ENCODE results near the gene PCSK9. TPM values are rescaled to one million over a fixed set of nuclear protein-coding genes. Genes with fewer than 3 reads are reported as not detected.

Gene PCSK9
- polyA plus RNA-seq, 2 of the 4 experiments (the other 2 are of a cell fraction): 1.7 to 7.3 TPM

DNA sequence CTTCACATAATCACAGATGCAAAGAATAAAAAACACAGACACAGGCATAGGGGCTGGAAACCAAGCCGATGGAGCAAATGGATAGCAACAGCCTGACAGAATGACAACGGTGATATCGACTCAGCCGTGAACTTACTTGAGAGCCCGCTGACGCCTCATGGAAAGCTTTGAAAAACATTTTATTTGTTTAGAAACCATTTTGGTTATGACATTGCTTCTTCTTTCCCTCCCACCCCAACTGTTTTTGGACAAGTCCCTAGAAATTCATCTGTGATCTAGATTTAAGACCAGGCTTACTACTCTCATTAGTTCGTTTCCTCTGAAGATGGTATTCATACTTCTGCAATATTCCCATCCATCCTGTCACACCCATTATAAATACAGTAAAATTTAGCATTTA is 44.9 kb downstream of the PCSK9 start:
- WGBS (ENCODE audit: missing lambda C conversion rate): 95% methylated on average over 7 of the region's 7 CpGs
- Histone ChIP-seq H3K4me2 (no peak overlapping the region), H3K4me3 (no peak overlapping the region), H3K9me3 (no peaks in the 10 kb centered on the region), H3K4me1 (no peaks in the 10 kb centered on the region), H3K27ac (no peak overlapping the region)
- no peak for ATAC-seq
- no peak for DNase-seq (ENCODE audit: low read depth in 1 of 2, low spot score in 1 of 2)
- CTCF ChIA-PET: no interaction called here
- FAIRE-seq: no peak
- POLR2A ChIA-PET: no interaction called here
- TF ChIP-seq RCOR1 (IDR thresholded peaks at IDR 0.05; ENCODE audit: low read depth, low read length) (no peak), EHF (CRISPR knock-in tag; IDR thresholded peaks at IDR 0.05) (no peak), MYC (IDR thresholded peaks at IDR 0.05; ENCODE audit: borderline replicate concordance, low read length) (no peak), MAZ (IDR thresholded peaks at IDR 0.05; ENCODE audit: borderline replicate concordance, low read depth, low read length) (no peak), CHD2 (IDR thresholded peaks at IDR 0.05; ENCODE audit: low read length, partially characterized antibody) (no peak), NPAS2 (CRISPR knock-in tag; IDR thresholded peaks at IDR 0.05; ENCODE audit: borderline replicate concordance) (no peak), FOSL2 (IDR thresholded peaks at IDR 0.05) (no peak), FOSL2 (CRISPR knock-in tag; IDR thresholded peaks at IDR 0.05) (no peak), NR3C1 (IDR thresholded peaks at IDR 0.05) (no peak), JUN (IDR thresholded peaks at IDR 0.05) (no peak), FOSB (CRISPR knock-in tag; IDR thresholded peaks at IDR 0.05) (no peak), CBX8 (IDR thresholded peaks at IDR 0.05) (no peak), GATA3 (IDR thresholded peaks at IDR 0.05; ENCODE audit: borderline replicate concordance) (no peak), HEYL (CRISPR knock-in tag; IDR thresholded peaks at IDR 0.05) (no peak), CHD4 (IDR thresholded peaks at IDR 0.05; ENCODE audit: borderline replicate concordance) (no peak), ZFP36 (IDR thresholded peaks at IDR 0.05; ENCODE audit: borderline replicate concordance, partially characterized antibody) (no peak)
- TF ChIP-seq, protein P1, sequence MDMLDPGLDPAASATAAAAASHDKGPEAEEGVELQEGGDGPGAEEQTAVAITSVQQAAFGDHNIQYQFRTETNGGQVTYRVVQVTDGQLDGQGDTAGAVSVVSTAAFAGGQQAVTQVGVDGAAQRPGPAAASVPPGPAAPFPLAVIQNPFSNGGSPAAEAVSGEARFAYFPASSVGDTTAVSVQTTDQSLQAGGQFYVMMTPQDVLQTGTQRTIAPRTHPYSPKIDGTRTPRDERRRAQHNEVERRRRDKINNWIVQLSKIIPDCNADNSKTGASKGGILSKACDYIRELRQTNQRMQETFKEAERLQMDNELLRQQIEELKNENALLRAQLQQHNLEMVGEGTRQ (IDR thresholded peaks at IDR 0.05): no peak
- TF ChIP-seq, protein P2, sequence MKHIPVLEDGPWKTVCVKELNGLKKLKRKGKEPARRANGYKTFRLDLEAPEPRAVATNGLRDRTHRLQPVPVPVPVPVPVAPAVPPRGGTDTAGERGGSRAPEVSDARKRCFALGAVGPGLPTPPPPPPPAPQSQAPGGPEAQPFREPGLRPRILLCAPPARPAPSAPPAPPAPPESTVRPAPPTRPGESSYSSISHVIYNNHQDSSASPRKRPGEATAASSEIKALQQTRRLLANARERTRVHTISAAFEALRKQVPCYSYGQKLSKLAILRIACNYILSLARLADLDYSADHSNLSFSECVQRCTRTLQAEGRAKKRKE (CRISPR knock-in tag; IDR thresholded peaks at IDR 0.05; ENCODE audit: low read depth): no peak
- TF ChIP-seq, protein P3, sequence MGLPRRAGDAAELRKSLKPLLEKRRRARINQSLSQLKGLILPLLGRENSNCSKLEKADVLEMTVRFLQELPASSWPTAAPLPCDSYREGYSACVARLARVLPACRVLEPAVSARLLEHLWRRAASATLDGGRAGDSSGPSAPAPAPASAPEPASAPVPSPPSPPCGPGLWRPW (IDR thresholded peaks at IDR 0.05): no peak
- TF ChIP-seq, protein P4, sequence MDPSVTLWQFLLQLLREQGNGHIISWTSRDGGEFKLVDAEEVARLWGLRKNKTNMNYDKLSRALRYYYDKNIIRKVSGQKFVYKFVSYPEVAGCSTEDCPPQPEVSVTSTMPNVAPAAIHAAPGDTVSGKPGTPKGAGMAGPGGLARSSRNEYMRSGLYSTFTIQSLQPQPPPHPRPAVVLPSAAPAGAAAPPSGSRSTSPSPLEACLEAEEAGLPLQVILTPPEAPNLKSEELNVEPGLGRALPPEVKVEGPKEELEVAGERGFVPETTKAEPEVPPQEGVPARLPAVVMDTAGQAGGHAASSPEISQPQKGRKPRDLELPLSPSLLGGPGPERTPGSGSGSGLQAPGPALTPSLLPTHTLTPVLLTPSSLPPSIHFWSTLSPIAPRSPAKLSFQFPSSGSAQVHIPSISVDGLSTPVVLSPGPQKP (IDR thresholded peaks at IDR 0.05; ENCODE audit: low read depth, low read length): no peak

DNA sequence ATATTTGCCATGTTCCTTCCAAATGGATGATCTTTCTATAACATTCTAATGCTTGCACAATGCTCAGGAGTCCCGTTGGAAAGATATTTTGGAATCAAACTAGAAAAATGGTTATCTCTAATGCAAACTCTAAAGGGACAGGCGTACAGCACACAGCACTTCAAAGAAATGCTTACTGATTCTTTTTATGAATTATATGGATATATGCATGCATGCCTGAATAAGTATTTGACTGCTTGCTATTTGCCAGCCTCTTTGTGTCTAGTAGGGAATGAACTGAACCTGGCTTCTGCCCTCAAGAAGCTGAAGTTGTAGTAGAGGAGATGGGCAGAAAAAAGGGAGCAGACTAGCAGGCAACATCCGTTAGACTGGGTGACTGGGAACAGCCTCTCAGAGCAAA is 48.1 kb downstream of the PCSK9 start:
- H3K9me3 ChIP-seq: no peaks in the 10 kb centered on the region
- H3K27ac ChIP-seq: no peak overlapping the region
- DNase-seq (ENCODE audit: low read depth in 1 of 2, low spot score in 1 of 2): no peak
- ChIA-PET POLR2A (no interaction called here), CTCF (no interaction called here)
- FAIRE-seq: no peak
- whole genome bisulfite sequencing (ENCODE audit: missing lambda C conversion rate): 87% methylated on average over 3 of the region's 3 CpGs
- ATAC-seq: no peak
- TF ChIP-seq, protein P5, sequence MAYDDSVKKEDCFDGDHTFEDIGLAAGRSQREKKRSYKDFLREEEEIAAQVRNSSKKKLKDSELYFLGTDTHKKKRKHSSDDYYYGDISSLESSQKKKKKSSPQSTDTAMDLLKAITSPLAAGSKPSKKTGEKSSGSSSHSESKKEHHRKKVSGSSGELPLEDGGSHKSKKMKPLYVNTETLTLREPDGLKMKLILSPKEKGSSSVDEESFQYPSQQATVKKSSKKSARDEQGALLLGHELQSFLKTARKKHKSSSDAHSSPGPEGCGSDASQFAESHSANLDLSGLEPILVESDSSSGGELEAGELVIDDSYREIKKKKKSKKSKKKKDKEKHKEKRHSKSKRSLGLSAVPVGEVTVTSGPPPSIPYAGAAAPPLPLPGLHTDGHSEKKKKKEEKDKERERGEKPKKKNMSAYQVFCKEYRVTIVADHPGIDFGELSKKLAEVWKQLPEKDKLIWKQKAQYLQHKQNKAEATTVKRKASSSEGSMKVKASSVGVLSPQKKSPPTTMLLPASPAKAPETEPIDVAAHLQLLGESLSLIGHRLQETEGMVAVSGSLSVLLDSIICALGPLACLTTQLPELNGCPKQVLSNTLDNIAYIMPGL (CRISPR knock-in tag; IDR thresholded peaks at IDR 0.05; ENCODE audit: borderline replicate concordance): no peak
- TF ChIP-seq POLR2A (IDR thresholded peaks at IDR 0.05; ENCODE audit: low read length) (no peak), JUN (IDR thresholded peaks at IDR 0.05) (no peak), MAFK (IDR thresholded peaks at IDR 0.05; ENCODE audit: partially characterized antibody) (no peak), KDM5A (IDR thresholded peaks at IDR 0.05) (no peak), HOXB5 (CRISPR knock-in tag; IDR thresholded peaks at IDR 0.05) (no peak), POLR2AphosphoS2 (conservative IDR thresholded peaks at IDR 0.05; ENCODE audit: low read length) (no peak), HDAC2 (IDR thresholded peaks at IDR 0.05) (no peak), FOSB (CRISPR knock-in tag; IDR thresholded peaks at IDR 0.05) (no peak), RCOR1 (IDR thresholded peaks at IDR 0.05; ENCODE audit: low read depth, low read length) (no peak), RFX5 (IDR thresholded peaks at IDR 0.05) (no peak), NPAS2 (CRISPR knock-in tag; IDR thresholded peaks at IDR 0.05; ENCODE audit: borderline replicate concordance) (no peak)
- no peak overlapping the region for H3K4me3 ChIP-seq
- no peaks in the 10 kb centered on the region for H3K4me1 ChIP-seq
- H3K4me2 ChIP-seq: no peak overlapping the region

All from A549 (cell line).